ENCODE results near the gene EEF1AKMT4. TPM values are rescaled to one million over a fixed set of nuclear protein-coding genes. Genes with fewer than 3 reads are reported as not detected.
A peak's percentile ranks its signal among the peaks of the same experiment; 100 is the strongest.

The EEF1AKMT4 gene
- total RNA-seq, 5 donors from 2014 or later (not counting 1 experiment from before 2014, with no cell fraction given): 0.37 to 4.0 (median 2.3) TPM

DNA sequence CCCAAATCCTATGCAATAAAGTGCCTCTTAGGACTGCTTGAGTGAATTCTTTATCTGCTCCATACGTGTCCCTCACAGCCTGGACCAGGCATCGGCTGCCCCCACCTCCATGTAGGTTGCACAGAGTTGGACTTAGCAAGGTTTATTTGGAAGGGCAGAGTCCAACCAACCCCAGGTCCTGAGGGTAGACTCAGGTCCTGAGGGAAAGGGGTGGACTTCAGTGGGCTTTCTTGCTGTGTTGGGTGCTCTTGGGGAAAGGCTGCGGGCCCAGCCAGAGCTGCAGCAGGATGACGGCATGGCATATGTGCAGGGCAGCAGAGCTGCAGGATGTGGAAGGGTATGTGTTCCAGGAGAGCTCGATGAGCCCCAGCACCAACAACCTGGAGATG is 7.2 kb upstream of the EEF1AKMT4 start:
- H3K27ac ChIP-seq (ENCODE audit: low read length): no peak overlapping the region
- no peak for ATAC-seq (replicated peaks in 1 of 4)
- no peak for DNase-seq
- peaks cover 0 to 3% of the 10 kb centered on the region in 2 experiments for H3K27me3 ChIP-seq (replicated peaks in 1 of 2; ENCODE audit: control insufficient read depth in 2 of 2, extremely low read depth in 1 of 2, insufficient read depth in 2 of 2, low read length in 1 of 2)
- Mint-ChIP-seq H3K36me3 (peaks cover 30% of the 10 kb centered on the region), H3K9me3 (no peaks in the 10 kb centered on the region), H3K4me3 (no peak overlapping the region), H3K27me3 (no peaks in the 10 kb centered on the region), H3K27ac (no peak overlapping the region), H3K4me1 (peaks cover 0 to 20% (median 3%) of the 10 kb centered on the region in 3 donors)
- H3K4me3 ChIP-seq (ENCODE audit: control insufficient read depth in 1 of 2, extremely low read depth in 1 of 2, low read length in 1 of 2): no peak overlapping the region
- WGBS (ENCODE audit: insufficient coverage): 97% methylated on average over 4 of the region's 5 CpGs
- H3K36me3 ChIP-seq (ENCODE audit: control insufficient read depth in 2 of 2, extremely low read depth in 1 of 2, insufficient read depth in 1 of 2, low read length in 1 of 2): peaks cover 11 to 41% of the 10 kb centered on the region in 2 donors
- ChIA-PET POLR2A (no interaction called here), CTCF (interaction anchor here in 1 of 2 donors (0.6 kb wide), 1 partner anchor 11 kb away, joined by 4 read pairs; no protein-coding TSS in a partner anchor)
- peaks cover 0 to 4% of the 10 kb centered on the region in 2 experiments for H3K4me1 ChIP-seq (ENCODE audit: control insufficient read depth in 1 of 2, extremely low read depth in 1 of 2, insufficient read depth in 2 of 2, low read length in 2 of 2)
- no peaks in the 10 kb centered on the region for H3K9me3 ChIP-seq

DNA sequence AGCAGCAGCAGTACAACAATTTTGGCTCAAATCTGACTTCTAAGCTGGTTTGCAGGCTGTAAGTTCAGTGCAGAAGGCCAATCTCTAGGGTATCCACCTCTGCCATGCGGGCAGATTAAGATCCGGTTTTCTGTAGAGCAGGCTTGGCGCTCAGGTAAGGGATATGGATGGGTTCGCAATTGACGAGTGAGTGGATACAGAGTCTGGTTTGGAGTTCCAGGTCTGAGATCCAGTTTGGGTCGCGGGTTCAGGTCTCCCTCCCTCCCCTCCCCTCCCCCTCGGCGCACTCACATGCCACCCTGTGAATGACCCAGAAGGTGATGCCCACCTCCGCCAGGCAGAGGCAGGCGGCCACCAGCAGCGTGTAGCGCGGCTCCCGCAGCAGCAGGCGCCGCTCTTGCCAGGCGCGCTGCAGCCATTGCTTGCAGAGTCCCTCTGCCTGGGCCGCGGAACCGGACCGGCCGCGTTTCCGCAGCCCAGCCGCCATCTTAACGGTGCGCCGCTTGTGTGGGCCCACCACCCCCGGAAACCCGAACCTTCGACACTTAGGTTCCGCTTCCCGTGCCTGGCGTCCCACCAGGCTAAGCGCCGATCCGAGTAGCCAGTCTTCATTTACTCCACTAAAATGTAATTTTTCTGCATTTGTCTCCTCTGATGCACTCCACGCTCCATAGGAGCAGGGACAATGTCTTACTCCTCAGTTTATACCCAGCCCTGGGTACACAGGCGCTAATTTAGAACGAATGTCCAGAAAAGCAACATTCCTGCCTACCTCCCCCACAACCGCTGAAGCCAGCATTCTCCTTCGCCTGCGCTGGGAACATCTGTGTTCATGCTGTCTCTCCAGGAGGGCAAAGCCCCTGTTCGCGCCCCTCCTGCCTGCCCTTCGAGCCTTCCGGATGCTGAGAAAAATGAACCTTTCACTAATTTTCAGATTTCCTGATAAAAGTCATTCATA is 739 bp upstream of the EEF1AKMT4 start, which contains the start of gene ALG3:
ALG3 (minus strand) TSS at position 509 of the 958 bp plus-strand sequence; CDS start at position 487, 22 bp downstream.
- POLR2A ChIA-PET: no interaction called here
- H3K27me3 ChIP-seq (replicated peaks in 1 of 2; ENCODE audit: control insufficient read depth in 2 of 2, extremely low read depth in 1 of 2, insufficient read depth in 2 of 2, low read length in 1 of 2): no peaks in the 10 kb centered on the region
- Mint-ChIP-seq H3K4me3 (peak within 1 kb of the TSS; percentile 93 to 99 (median 95)), H3K27ac (peak within 1 kb of the TSS; percentile 97 to 98), H3K27me3 (no peaks in the 10 kb centered on the region), H3K9me3 (no peaks in the 10 kb centered on the region), H3K36me3 (peaks cover 16% of the 10 kb centered on the region), H3K4me1 (peaks cover 9 to 23% (median 15%) of the 10 kb centered on the region in 3 donors)
- CTCF ChIA-PET: interaction anchor here in 1 of 2 donors (1.0 to 1.4 kb wide), 2 partner anchors 20 to 45 kb away, joined by 3 to 14 read pairs; partner anchors contain the start of gene VWA5B2
- peaks cover 12 to 27% of the 10 kb centered on the region in 2 experiments for H3K4me1 ChIP-seq (ENCODE audit: control insufficient read depth in 1 of 2, extremely low read depth in 1 of 2, insufficient read depth in 2 of 2, low read length in 2 of 2)
- whole genome bisulfite sequencing (ENCODE audit: insufficient coverage): 0% methylated on average over 38 of the region's 49 CpGs
- peak within 1 kb of the TSS; percentile 73 for H3K27ac ChIP-seq (ENCODE audit: low read length)
- peaks cover 4 to 23% of the 10 kb centered on the region in 2 donors for H3K36me3 ChIP-seq (ENCODE audit: control insufficient read depth in 2 of 2, extremely low read depth in 1 of 2, insufficient read depth in 1 of 2, low read length in 1 of 2)
- ATAC-seq (replicated peaks in 1 of 4): peak; percentile 50 to 62 (median 58)
- peak within 1 kb of the TSS; percentile 69 to 99 for H3K4me3 ChIP-seq (ENCODE audit: control insufficient read depth in 1 of 2, extremely low read depth in 1 of 2, low read length in 1 of 2)
- DNase-seq: peak; percentile 60 to 93 (median 80)
- H3K9me3 ChIP-seq: no peaks in the 10 kb centered on the region

DNA sequence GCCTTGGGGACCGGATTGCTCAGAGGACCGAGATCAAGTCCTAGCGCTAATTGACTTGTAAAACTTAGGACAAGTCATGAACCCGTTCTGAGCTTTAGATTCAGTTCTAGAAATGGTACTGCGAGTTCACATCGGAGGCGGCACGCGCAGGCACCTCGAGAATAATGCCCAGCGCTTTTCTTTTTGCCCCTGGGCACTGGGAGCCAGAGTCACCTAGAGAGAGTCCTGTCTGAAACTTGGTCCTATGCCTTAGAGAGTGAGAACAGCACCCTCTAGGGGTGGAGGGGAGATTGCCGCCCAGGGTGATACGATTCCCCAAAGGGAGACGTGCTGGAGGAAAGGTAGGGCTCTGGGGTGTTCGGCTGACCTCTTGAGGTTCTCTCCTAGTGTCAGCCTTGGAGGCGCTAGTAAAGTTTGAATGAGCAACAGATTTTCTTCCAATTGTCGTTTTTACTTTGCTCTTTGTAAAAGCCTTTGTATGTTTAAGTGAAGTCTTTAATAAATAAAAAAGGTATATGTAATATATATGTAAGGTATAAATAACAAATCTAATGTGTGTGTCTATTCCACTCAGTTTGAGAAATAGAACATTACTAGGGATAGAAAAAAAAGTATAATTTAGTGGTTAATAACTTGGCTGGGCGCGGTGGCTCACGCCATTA is 826 bp downstream of the EEF1AKMT4 start:
- H3K4me3 ChIP-seq (ENCODE audit: control insufficient read depth in 1 of 2, extremely low read depth in 1 of 2, low read length in 1 of 2): peak overlapping the region; percentile 69 to 99
- CTCF ChIA-PET: interaction anchor here (0.6 to 1.7 kb wide), 17 partner anchors 8 to 355 kb away, joined by 3 to 14 read pairs (median 3); partner anchors contain the start of genes VWA5B2 (in 2 of the 2) and ABCF3 (in 1 of the 2)
- Mint-ChIP-seq H3K36me3 (peaks cover 6% of the 10 kb centered on the region), H3K27me3 (no peaks in the 10 kb centered on the region), H3K4me1 (peaks cover 9 to 18% (median 15%) of the 10 kb centered on the region in 3 donors), H3K4me3 (peak overlapping the region; percentile 93 to 99 (median 95)), H3K27ac (peak overlapping the region; percentile 67 to 97), H3K9me3 (no peaks in the 10 kb centered on the region)
- peaks cover 0 to 8% of the 10 kb centered on the region in 2 donors for H3K36me3 ChIP-seq (ENCODE audit: control insufficient read depth in 2 of 2, extremely low read depth in 1 of 2, insufficient read depth in 1 of 2, low read length in 1 of 2)
- peak overlapping the region; percentile 16 for H3K27ac ChIP-seq (ENCODE audit: low read length)
- peaks cover 12 to 27% of the 10 kb centered on the region in 2 experiments for H3K4me1 ChIP-seq (ENCODE audit: control insufficient read depth in 1 of 2, extremely low read depth in 1 of 2, insufficient read depth in 2 of 2, low read length in 2 of 2)
- ATAC-seq (replicated peaks in 1 of 4): peak; percentile 64 to 66 (median 66)
- POLR2A ChIA-PET: no interaction called here
- H3K27me3 ChIP-seq (replicated peaks in 1 of 2; ENCODE audit: control insufficient read depth in 2 of 2, extremely low read depth in 1 of 2, insufficient read depth in 2 of 2, low read length in 1 of 2): no peaks in the 10 kb centered on the region
- 1% methylated on average over 14 of the region's 20 CpGs for WGBS (ENCODE audit: insufficient coverage)
- no peaks in the 10 kb centered on the region for H3K9me3 ChIP-seq
- peak; percentile 63 to 93 (median 82) for DNase-seq

DNA sequence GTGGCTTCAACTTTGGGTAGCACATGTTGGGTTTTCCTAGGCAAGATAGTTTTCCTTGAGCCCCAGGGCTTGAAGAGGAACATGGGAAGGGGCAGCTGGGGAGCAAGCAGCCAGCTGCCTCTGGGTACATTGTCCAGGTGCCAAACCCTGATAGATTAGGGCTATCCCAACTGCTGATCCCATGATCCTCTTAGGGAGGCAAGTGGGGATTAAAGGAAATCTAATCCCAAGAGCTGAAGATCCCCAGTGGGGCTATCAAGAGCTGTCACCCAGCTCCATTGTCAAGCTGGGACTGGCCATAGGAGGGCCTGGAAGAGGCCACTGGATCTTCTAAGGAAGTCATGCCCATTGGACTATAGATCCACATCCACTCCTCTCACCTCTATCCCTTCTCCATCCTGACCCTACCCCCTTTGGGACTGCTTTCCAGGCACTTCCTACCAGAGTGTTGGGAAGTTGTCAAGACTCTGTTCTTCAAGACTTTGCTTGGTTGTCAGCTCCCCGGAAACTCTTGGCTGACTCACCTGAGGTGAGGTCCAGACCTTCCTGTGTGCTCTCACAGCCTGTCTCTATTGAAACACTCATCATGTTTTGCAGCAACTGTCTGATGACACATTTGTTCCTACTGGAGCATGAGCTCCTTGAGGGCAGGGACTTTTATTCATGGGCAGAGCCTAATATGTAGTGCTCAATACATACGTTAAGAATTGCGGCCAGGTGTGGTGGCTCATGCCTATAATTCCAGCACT is 6.0 kb downstream of the EEF1AKMT4 start:
- Histone ChIP-seq H3K27me3 (replicated peaks in 1 of 2; ENCODE audit: control insufficient read depth in 2 of 2, extremely low read depth in 1 of 2, insufficient read depth in 2 of 2, low read length in 1 of 2) (peaks cover 2 to 16% of the 10 kb centered on the region in 2 experiments), H3K4me3 (ENCODE audit: control insufficient read depth in 1 of 2, extremely low read depth in 1 of 2, low read length in 1 of 2) (no peak overlapping the region), H3K4me1 (ENCODE audit: control insufficient read depth in 1 of 2, extremely low read depth in 1 of 2, insufficient read depth in 2 of 2, low read length in 2 of 2) (peaks cover 4 to 8% of the 10 kb centered on the region in 2 experiments), H3K36me3 (ENCODE audit: control insufficient read depth in 2 of 2, extremely low read depth in 1 of 2, insufficient read depth in 1 of 2, low read length in 1 of 2) (no peaks in the 10 kb centered on the region), H3K9me3 (no peaks in the 10 kb centered on the region), H3K27ac (ENCODE audit: low read length) (no peak overlapping the region)
- Mint-ChIP-seq H3K27me3 (peaks cover 0 to 3% of the 10 kb centered on the region in 2 donors), H3K4me1 (peaks cover 6 to 11% (median 9%) of the 10 kb centered on the region in 3 donors), H3K36me3 (no peaks in the 10 kb centered on the region), H3K27ac (no peak overlapping the region), H3K4me3 (no peak overlapping the region), H3K9me3 (no peaks in the 10 kb centered on the region)
- ATAC-seq (replicated peaks in 1 of 4): no peak
- no peak for DNase-seq
- CTCF ChIA-PET: interaction anchor here (0.5 to 0.7 kb wide), 2 partner anchors 78 to 79 kb away, joined by 3 to 4 read pairs; no protein-coding TSS in a partner anchor
- WGBS (ENCODE audit: insufficient coverage): 86% methylated on average over 3 of the region's 3 CpGs
- POLR2A ChIA-PET: no interaction called here

DNA sequence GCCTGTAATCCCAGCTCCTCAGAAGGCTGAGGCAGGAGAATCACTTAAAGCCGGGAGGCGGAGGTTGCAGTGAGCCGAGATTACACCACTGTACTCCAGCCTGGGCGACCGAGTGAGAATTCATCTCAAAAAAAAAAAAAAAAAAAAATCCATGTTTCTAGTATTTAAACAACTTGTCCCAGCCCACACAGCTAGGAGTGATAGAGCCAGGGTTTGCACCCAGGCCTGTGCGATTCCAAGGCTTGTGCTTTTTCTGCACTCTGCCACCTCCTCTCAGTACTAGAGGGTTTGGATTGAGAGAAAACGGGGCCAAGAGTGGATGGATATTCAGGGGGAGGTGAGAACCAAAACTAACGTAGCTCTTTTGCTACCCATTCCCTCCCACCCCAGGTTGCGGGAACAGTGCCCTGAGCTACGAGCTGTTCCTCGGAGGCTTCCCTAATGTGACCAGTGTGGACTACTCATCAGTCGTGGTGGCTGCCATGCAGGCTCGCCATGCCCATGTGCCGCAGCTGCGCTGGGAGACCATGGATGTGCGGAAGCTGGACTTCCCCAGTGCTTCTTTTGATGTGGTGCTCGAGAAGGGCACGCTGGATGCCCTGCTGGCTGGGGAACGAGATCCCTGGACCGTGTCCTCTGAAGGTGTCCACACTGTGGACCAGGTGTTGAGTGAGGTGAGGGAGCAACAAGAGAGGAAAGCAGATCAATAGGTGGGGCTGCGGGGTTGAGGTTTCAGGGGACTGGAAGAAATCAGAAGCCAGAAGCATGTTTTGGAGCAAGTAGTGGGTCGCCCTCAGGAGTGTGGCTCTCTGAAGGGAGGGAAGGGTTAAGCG is 7.8 kb downstream of the EEF1AKMT4 start:
- H3K27me3 ChIP-seq (replicated peaks in 1 of 2; ENCODE audit: control insufficient read depth in 2 of 2, extremely low read depth in 1 of 2, insufficient read depth in 2 of 2, low read length in 1 of 2): peaks cover 2 to 31% of the 10 kb centered on the region in 2 experiments
- Mint-ChIP-seq H3K27me3 (peaks cover 6 to 12% of the 10 kb centered on the region in 2 donors), H3K27ac (no peak overlapping the region), H3K4me1 (peaks cover 14 to 21% (median 19%) of the 10 kb centered on the region in 3 donors), H3K4me3 (no peak overlapping the region), H3K9me3 (no peaks in the 10 kb centered on the region), H3K36me3 (no peaks in the 10 kb centered on the region)
- H3K36me3 ChIP-seq (ENCODE audit: control insufficient read depth in 2 of 2, extremely low read depth in 1 of 2, insufficient read depth in 1 of 2, low read length in 1 of 2): no peaks in the 10 kb centered on the region
- ChIA-PET CTCF (interaction anchor here (1.0 to 1.1 kb wide), 2 partner anchors 33 to 71 kb away, joined by 3 to 8 read pairs; no protein-coding TSS in a partner anchor), POLR2A (interaction anchor here in 1 of 2 donors (0.8 kb wide), 1 partner anchor 16 kb away, joined by 4 read pairs; no protein-coding TSS in a partner anchor)
- WGBS (ENCODE audit: insufficient coverage): 92% methylated on average over 13 of the region's 23 CpGs
- H3K27ac ChIP-seq (ENCODE audit: low read length): no peak overlapping the region
- H3K4me3 ChIP-seq (ENCODE audit: control insufficient read depth in 1 of 2, extremely low read depth in 1 of 2, low read length in 1 of 2): no peak overlapping the region
- no peak for DNase-seq
- H3K9me3 ChIP-seq: no peaks in the 10 kb centered on the region
- no peak for ATAC-seq (replicated peaks in 1 of 4)
- H3K4me1 ChIP-seq (ENCODE audit: control insufficient read depth in 1 of 2, extremely low read depth in 1 of 2, insufficient read depth in 2 of 2, low read length in 2 of 2): peaks cover 14 to 23% of the 10 kb centered on the region in 2 experiments

Data from T-cell (primary cell).